ENCODE data around the gene SLX9. TPM values are rescaled to one million over a fixed set of nuclear protein-coding genes. Genes with fewer than 3 reads are reported as not detected.

Gene SLX9
- total and polyA plus RNA-seq, 8 donors, result 10.5 to 21.7 (median 13.6) TPM

GRCh38 chr21:44892095-44892494, 47.7 kb upstream of the SLX9 start:
- Histone ChIP-seq H3K36me3 (no peaks in the 10 kb centered on the region), H3K4me3 (no peak overlapping the region), H3K4me1 (no peaks in the 10 kb centered on the region), H3K27me3 (no peaks in the 10 kb centered on the region), H3K27ac (no peak overlapping the region), H3K9me3 (no peaks in the 10 kb centered on the region)
- ATAC-seq (no peak), FAIRE-seq (no peak), DNase-seq (peak in 1 of 6 donors; percentile 26)
- intact Hi-C loops (cut with DNase I), result no loop called here
- no peak for TF ChIP-seq CTCF (IDR thresholded peaks at IDR 0.05)
- WGBS, 2 donors, result 57 to 72% methylated on average over 19 of the region's 19 CpGs

DNA sequence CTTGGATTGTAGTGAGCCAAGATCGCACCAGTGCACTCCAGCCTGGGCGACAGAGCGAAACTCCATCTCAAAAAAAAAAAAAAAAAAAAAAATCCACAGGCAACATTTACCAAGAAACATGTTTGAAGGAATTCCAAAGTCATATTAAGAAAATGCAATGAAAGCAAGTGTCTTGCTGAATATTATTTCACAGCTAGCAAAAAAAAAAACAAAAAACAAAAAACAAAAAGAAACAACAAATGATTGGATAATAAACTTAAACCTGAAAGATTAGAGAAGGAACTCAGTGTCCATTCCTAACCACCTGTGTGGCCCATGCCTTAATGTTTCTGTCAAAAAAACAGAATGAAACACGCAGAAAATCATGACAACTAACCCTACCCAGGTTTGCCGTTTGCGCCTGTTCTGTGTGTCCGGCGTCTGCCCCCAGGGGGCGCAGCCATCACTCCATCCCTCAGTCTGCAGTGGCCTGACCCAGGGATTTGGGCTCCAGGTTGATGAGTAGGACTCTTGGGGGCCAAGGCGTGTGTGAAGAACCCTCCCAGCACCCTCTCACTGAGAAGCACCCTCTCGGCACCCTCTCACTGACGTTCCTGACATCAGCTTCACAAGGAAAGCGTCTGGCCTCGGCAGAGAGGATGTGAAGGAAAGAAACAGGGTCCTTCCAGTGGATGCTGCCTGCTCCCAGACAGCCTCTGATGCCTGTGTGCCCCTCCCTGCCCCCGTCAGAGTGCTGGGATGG, 47.1 kb upstream of the SLX9 start:
- TF ChIP-seq CTCF (IDR thresholded peaks at IDR 0.05), result peak; percentile 52 to 72 (median 60)
- DNase-seq, result peak in 4 of 6 donors; percentile 16 to 85 (median 59)
- Histone ChIP-seq H3K36me3 (no peaks in the 10 kb centered on the region), H3K4me1 (no peaks in the 10 kb centered on the region), H3K4me3 (no peak overlapping the region), H3K27me3 (no peaks in the 10 kb centered on the region), H3K9me3 (no peaks in the 10 kb centered on the region), H3K27ac (no peak overlapping the region)
- intact Hi-C loops (cut with DNase I), result no loop called here
- no peak for FAIRE-seq
- peak; percentile 70 to 90 (median 81) for ATAC-seq
- WGBS, 2 donors, result 32 to 35% methylated on average over 15 of the region's 15 CpGs

GRCh38 chr21:44893278-44893556, 46.6 kb upstream of the SLX9 start:
- no peak for ATAC-seq
- no peaks in the 10 kb centered on the region for H3K9me3 ChIP-seq
- no peak overlapping the region for H3K27ac ChIP-seq
- no peaks in the 10 kb centered on the region for H3K4me1 ChIP-seq
- no peak overlapping the region for H3K4me3 ChIP-seq
- WGBS, 2 donors, result 67 to 82% methylated on average over 7 of the region's 7 CpGs
- H3K36me3 ChIP-seq, result no peaks in the 10 kb centered on the region
- no peak for FAIRE-seq
- intact Hi-C loops (cut with DNase I), result no loop called here
- H3K27me3 ChIP-seq, result no peaks in the 10 kb centered on the region
- peak in 1 of 6 donors; percentile 51 for DNase-seq
- no peak for TF ChIP-seq CTCF (IDR thresholded peaks at IDR 0.05)

- peak in 1 of 6 donors; percentile 43 for DNase-seq
- intact Hi-C loops (cut with DNase I), result no loop called here
- no peaks in the 10 kb centered on the region for H3K36me3 ChIP-seq
- no peak for FAIRE-seq
- H3K9me3 ChIP-seq, result no peaks in the 10 kb centered on the region
- H3K4me1 ChIP-seq, result no peaks in the 10 kb centered on the region
- no peak for ATAC-seq
- WGBS, 2 donors, result 51 to 58% methylated on average over 15 of the region's 15 CpGs
- TF ChIP-seq CTCF (IDR thresholded peaks at IDR 0.05), result no peak
- no peak overlapping the region for H3K4me3 ChIP-seq
- H3K27me3 ChIP-seq, result no peaks in the 10 kb centered on the region
- H3K27ac ChIP-seq, result no peak overlapping the region
Measured at GRCh38 chr21:44893948-44894656, 45.7 kb upstream of the SLX9 start.
